GM18508 (cell line): ENCODE measurements around the gene RPS6KA3.
"Not testable (repeated sequence)": the region's sequence is repeated elsewhere in the genome, so short reads cannot be mapped to it uniquely, and the experiment has no call there.

ENCODE experiments used
- ATAC-seq: cut with Tn5 transposase; IDR thresholded peaks from one replicate; pipeline ENCODE4 v1.9.1; 2021; ENCODE audit warnings: moderate number of reproducible peaks; ENCODE audit not compliant: insufficient read depth, unreplicated experiment

RPS6KA3 gene

GRCh38 chrX:20265726-20266681, 705 bp downstream of the RPS6KA3 start:
- no peak for ATAC-seq

DNA sequence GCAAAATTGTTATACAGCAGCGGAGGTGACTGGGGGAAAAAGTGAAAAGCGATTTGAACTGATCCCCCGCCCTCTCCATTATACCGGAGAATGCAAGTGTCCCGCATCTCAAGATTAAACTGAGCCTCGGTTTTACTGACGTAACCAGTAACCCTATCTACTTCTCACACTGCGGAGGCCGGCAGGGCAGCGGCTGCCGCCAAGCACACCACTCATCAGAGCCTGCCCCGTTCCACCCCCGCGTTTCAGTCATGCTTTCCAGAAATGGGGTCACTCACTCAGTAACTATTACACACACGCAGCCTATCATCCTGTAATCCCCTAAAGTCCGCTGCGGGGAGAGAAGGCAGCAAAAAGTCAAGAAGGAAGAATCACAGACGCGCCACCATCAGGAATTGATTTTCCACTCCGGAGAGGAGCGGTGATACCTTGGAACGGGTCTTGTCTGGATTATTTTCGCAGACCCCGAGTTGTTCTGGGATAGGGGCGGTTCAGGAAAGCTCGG, 1.4 kb downstream of the RPS6KA3 start:
- ATAC-seq = no peak

DNA sequence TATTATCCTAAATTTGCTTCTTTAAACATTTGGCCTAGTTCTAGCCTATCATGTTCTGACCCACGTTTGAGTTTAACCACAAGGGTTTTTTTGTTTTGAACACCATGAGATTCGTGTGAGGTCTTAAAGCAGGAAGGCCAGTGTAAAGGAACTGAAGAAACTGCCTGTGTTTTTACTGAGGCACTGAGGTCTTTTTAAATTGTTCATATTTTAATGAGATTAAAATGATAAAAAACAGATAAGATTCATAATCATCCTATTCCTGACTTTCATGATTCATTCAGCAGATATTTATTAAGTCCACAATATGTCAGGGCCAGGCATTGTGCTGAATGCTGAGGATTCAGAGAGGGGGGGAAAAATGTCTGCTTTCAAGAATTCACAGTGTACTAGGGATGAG, 3.2 kb downstream of the RPS6KA3 start:
- ATAC-seq = no peak

DNA sequence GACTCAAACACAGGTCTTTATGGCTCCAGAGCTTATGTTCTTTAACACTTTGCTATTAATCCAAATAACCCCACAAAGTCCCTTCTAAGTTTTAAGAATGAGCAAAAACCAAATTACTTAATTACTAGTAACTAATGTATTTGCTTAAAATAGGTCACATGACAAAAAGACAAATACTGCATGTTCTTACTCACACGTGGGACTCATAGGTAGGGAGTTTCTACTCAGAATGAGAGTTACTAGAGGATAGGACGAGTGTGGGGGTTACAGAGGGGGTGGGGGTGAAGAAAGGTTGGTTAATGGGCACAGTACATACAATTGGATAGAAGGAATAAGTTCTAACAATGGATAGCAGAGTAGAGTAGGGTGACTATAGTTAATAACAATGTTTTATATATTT, 5.8 kb downstream of the RPS6KA3 start:
- no peak for ATAC-seq

DNA sequence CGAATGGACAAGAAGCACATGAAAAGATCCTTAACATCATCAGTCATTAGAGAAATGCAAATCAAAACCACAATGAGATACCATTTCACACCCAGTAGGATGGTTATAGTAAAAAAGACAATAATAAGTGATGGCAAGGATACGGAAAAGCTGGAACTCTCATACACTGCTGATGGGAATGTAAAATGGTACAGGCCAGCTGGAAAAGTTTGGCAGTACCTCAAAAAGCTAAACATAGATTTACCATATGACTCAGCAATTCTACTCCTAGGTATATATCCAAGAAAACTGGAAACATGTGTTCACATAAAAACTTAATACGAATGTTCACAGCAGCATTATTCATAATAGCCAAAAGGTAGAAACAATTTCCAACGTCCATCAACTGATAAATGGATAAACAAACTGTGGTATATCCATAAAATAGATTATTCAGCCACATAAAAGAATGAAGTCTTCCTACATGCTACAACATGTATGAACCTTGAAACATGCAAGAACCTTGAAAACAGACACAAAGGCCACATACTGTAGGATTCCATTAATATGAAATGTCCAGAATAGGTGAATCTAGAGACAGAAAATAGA, 11.9 kb downstream of the RPS6KA3 start:
- no peak for ATAC-seq

DNA sequence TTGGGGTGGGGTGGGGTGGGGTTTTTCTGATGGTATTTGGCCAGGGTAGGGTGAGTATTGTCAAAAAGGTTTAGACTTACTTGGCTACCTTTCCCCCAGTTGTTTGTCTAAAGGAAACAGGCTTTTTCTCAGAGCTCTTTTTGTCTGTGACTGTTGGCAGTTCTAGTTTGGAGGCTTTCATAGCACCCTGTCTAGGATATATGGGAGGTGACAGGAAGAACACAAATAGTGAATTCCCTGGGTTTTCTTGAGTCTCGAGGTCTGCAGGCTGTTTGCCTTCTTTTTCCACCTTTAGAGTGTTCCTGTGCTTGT, 13.5 kb downstream of the RPS6KA3 start:
- ATAC-seq = no peak

GRCh38 chrX:20252381-20253231, 14.1 kb downstream of the RPS6KA3 start:
- ATAC-seq = no peak

DNA sequence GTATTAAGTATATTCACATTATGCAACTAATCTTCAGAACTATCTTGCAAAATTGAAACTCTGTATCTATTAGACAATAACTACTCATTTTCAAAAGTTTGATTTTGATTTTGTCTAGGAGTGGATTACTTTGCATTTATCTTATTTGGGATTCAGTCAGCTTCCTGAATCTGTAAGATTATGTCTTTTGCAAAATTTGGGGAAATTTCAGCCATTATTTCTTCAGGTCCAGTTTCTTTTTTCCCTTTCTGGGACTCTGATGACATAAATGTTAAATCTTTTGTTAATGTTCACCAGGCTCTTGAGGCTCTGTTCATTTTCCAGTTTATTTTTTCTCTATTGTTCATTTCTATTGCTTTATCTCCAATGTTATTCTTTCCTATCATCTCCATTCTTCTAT, 15.0 kb downstream of the RPS6KA3 start:
- ATAC-seq = no peak

GRCh38 chrX:20250146-20250545, 16.6 kb downstream of the RPS6KA3 start:
- ATAC-seq = not testable (repeated sequence)

DNA sequence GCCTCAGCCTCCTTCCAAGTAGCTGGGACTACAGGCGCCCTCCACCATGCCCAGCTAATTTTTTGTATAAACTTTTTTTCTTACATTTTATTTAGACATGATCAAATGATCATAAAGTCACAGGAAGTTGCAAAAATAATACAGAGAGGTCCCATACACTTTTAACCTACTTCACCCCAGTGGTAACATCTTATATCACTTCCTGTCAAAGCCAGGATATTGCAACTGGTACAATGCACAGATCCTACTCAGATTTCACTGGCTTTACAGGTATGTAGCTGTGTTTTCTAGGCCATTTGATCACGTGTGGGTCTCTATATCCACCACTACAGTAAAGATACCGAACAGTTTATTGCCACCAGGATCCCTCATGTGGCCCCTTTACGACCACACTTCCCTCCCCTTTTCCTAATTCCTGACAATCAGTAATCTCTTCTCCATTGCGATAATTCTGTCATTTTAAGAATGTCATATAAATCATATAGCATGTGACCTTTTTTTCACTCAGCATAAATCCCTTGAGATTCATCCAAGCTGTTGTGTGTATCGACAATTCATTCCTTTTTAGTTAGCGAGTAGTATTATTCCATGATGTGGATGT, 18.0 kb downstream of the RPS6KA3 start:
- no peak for ATAC-seq

- ATAC-seq = no peak
Measured at GRCh38 chrX:20244931-20245330, 21.8 kb downstream of the RPS6KA3 start.

DNA sequence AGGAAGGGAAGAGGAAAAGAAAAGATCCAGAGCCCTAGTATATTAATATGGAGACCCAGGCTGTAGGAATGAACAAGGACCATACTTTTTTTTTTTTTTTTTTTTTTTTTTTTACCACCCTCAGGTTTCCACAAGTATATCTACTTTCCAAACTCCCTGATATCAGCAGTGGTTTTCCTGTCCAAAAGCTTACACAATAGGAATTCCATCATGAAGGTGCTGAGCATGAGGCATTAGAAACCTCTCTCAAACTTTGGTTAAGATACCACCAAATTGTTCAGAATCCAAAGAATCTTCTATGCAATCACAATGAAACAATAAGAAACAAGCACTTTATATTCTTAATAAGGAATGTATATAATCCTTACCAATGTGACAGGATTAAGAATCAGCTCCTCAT, 26.5 kb downstream of the RPS6KA3 start:
- ATAC-seq = no peak

- ATAC-seq = no peak
Measured at GRCh38 chrX:20237864-20238263, 28.8 kb downstream of the RPS6KA3 start.

GRCh38 chrX:20235755-20236154, 31.0 kb downstream of the RPS6KA3 start:
- ATAC-seq = no peak

GRCh38 chrX:20233336-20233735, 33.4 kb downstream of the RPS6KA3 start:
- ATAC-seq = no peak

GRCh38 chrX:20231598-20231997, 35.1 kb downstream of the RPS6KA3 start:
- ATAC-seq = no peak

DNA sequence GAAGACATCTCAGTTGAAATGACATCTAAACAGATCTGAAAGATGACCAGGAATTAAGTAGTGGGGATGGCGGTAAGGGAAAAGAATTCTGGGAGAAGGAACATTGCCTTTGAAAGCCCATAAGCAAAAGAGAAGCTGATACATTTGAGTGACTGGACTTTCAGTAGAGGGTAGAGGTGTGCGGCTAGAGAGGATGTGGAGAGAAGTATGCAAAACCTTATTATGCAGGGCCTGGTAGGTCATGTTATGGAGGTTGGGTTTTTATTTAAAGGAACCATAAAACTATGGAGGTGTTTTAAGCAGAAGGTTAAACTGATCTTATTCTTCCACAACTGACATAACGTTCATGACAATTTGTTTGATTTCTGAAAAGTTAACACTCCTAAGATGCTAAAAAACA, 36.3 kb downstream of the RPS6KA3 start:
- peak; percentile 52 for ATAC-seq

DNA sequence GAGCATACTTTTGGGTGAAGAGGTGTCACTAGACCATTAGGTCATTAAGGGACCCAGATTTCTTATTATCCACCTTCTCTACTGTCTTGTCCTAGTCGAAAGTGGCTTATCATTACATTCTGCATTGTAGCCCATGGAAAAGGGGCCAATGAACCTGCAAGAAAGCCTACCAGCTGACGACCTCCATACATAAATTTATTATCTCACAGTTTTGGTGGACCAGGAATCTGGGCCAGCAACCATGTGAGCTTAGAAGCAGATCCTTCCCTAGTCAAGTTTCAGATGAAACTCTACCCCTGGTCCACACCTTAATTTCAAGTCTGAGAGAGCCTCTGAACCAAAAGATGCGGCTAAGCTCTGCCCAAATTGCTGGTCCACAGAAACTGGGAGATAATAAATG, 37.6 kb downstream of the RPS6KA3 start:
- ATAC-seq = no peak

DNA sequence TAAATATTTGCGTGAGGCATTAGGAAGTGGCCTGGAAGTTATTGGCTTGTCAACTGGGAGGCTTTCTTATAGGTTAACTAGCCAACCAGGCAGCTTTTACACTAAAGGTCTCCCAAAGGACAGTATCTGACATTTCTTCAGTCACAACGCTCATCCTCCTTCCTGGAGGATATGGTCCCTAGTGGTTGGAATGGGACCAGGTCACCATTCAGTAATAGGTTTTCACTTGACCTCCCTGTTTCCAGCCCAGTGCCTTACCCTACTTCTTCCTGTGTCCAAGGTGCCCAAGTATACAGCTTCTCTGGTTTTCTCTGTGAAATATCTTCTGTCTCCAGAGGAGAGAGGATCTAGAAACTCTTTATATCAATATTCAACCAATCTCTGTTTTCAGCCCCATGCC, 38.5 kb downstream of the RPS6KA3 start:
- ATAC-seq = no peak

GRCh38 chrX:20227116-20227515, 39.6 kb downstream of the RPS6KA3 start:
- ATAC-seq = no peak

- ATAC-seq = no peak
Measured at GRCh38 chrX:20225488-20225833, 41.2 kb downstream of the RPS6KA3 start.
